Measurements from ENCODE around the gene DAP3. TPM values are rescaled to one million over a fixed set of nuclear protein-coding genes. Genes with fewer than 3 reads are reported as not detected.
A peak's percentile ranks its signal among the peaks of the same experiment; 100 is the strongest.
"Not testable (repeated sequence)": the region's sequence is repeated elsewhere in the genome, so short reads cannot be mapped to it uniquely, and the experiment has no call there.

The DAP3 gene
- 171 and 182 TPM in 2 replicates for polyA plus RNA-seq (2011; rRNA removed)
- 106 and 114 TPM in 2 replicates for polyA plus RNA-seq (2012; cell fraction: cytosol; rRNA removed)
- polyA plus RNA-seq (2012; cell fraction: nucleus; rRNA removed): 107 and 111 TPM in 2 replicates
- 94.8 to 102 TPM (median 96.3 TPM) in 3 replicates for polyA plus RNA-seq (2017; fragmentation: RNase III; extraction: RNeasy Plus Mini Kit Qiagen cat#74134 plus additional on column Dnase treatment)
- polyA minus RNA-seq (2011; rRNA and poly(A)+ RNA removed): 143 and 168 TPM in 2 replicates

- H3K9me3 ChIP-seq, FAIRE-seq, CTCF ChIA-PET, POLR2A ChIA-PET: not testable (repeated sequence)
- Histone ChIP-seq H3K4me3 (peak within 1 kb of the TSS; percentile 74), H3K4me1 (peaks cover 20% of the 10 kb centered on the region; the same call in 2 of the 3 replicates), H3K27ac (peak within 1 kb of the TSS; percentile 93 to 100), H3K4me2 (peak within 1 kb of the TSS; percentile 82)
- TF ChIP-seq PHF8 (IDR thresholded peaks at IDR 0.05; ENCODE audit: borderline replicate concordance, low read depth): peak; percentile 56; the same call in 1 of the 2 replicates
- TF ChIP-seq JUN (IDR thresholded peaks at IDR 0.05): peak in 1 of 2 experiments; percentile 29; a peak in 2 of 5 replicates
- TF ChIP-seq POLR2A (IDR thresholded peaks at IDR 0.05; ENCODE audit: low read length): peak; percentile 71
- DNase-seq (ENCODE audit: low read depth in 1 of 2, low spot score in 1 of 2) (peak in 1 of 2 experiments; percentile 79), ATAC-seq (peak in 1 of 2 experiments; percentile 16; a peak in 2 of 6 replicates)
- WGBS (ENCODE audit: missing lambda C conversion rate): under 1% methylated on average over 28 of the region's 28 CpGs
These were observed at the start of gene DAP3 for GRCh38 chr1:155689081-155689607. Gene DAP3 (plus strand): TSS chr1:155689091. CDS start chr1:155709780, 20,689 bp downstream.

GRCh38 chr1:155640367-155640766, 48.5 kb upstream of the DAP3 start:
- ATAC-seq: no peak
- Histone ChIP-seq H3K9me3 (peaks cover 7% of the 10 kb centered on the region; the same call in 1 of the 3 replicates), H3K4me2 (no peak overlapping the region), H3K27ac (0 out of 6 replicates have a peak overlapping the region, but pooled peaks of 1 of the 2 experiments have one; percentile 2), H3K4me1 (peaks cover 38% of the 10 kb centered on the region), H3K4me3 (no peak overlapping the region)
- POLR2A ChIA-PET: no interaction called here
- CTCF ChIA-PET: interaction anchor here (1.8 kb wide), 1 partner anchor 390 kb away, joined by 6 read pairs; no protein-coding TSS in a partner anchor
- TF ChIP-seq ZC3H11A (IDR thresholded peaks at IDR 0.05): no peak
- TF ChIP-seq CBX8 (IDR thresholded peaks at IDR 0.05): no peak
- no peak for TF ChIP-seq JUNB (IDR thresholded peaks at IDR 0.05)
- TF ChIP-seq TFCP2L1 (CRISPR knock-in tag; IDR thresholded peaks at IDR 0.05): no peak
- no peak for TF ChIP-seq CEBPB (IDR thresholded peaks at IDR 0.05)
- no peak for FAIRE-seq
- no peak for DNase-seq (ENCODE audit: low read depth in 1 of 2, low spot score in 1 of 2)

- Histone ChIP-seq H3K4me2 (peak overlapping the region; percentile 30; the same call in 2 of the 3 replicates), H3K4me1 (peaks cover 48% of the 10 kb centered on the region), H3K27ac (peak overlapping the region; percentile 45 to 55; a peak in 3 of 6 replicates)
- 53% methylated on average over 11 of the region's 11 CpGs for WGBS (ENCODE audit: missing lambda C conversion rate)
- peak in 1 of 2 experiments; percentile 52; a peak in 1 of 4 replicates for TF ChIP-seq CEBPB (IDR thresholded peaks at IDR 0.05)
- FAIRE-seq, ATAC-seq, H3K4me3 ChIP-seq, POLR2A ChIA-PET, H3K9me3 ChIP-seq: not testable (repeated sequence)
- CTCF ChIA-PET: interaction anchor here (1.3 kb wide), 1 partner anchor 435 kb away, joined by 3 read pairs; the partner anchor contains the start of gene THBS3
- peak in 1 of 2 experiments; percentile 44 for DNase-seq (ENCODE audit: low read depth in 1 of 2, low spot score in 1 of 2)
These were observed 46.2 kb upstream of the DAP3 start for GRCh38 chr1:155642559-155643180.

- Histone ChIP-seq H3K27ac (peak overlapping the region; percentile 41 to 55; a peak in 4 of 6 replicates), H3K4me2 (peak overlapping the region; percentile 30; the same call in 2 of the 3 replicates), H3K4me1 (peaks cover 53% of the 10 kb centered on the region), H3K9me3 (peaks cover 7% of the 10 kb centered on the region; the same call in 1 of the 3 replicates), H3K4me3 (no peak overlapping the region)
- DNase-seq (ENCODE audit: low read depth in 1 of 2, low spot score in 1 of 2) (no peak), FAIRE-seq (no peak), ATAC-seq (no peak)
- WGBS (ENCODE audit: missing lambda C conversion rate): 87% methylated on average over 3 of the region's 3 CpGs
- CTCF ChIA-PET: interaction anchor here (0.6 to 1.3 kb wide), 2 partner anchors 392 to 436 kb away, joined by 3 to 4 read pairs; partner anchors contain the start of gene THBS3
- TF ChIP-seq HES2 (IDR thresholded peaks at IDR 0.05) (no peak), REST (IDR thresholded peaks at IDR 0.05) (no peak), E2F6 (IDR thresholded peaks at IDR 0.05; ENCODE audit: borderline replicate concordance, low read depth) (no peak)
- POLR2A ChIA-PET: no interaction called here
These were observed 45.7 kb upstream of the DAP3 start for GRCh38 chr1:155643230-155643629.
